ENCODE results near the gene CHRD. TPM values are rescaled to one million over a fixed set of nuclear protein-coding genes. Genes with fewer than 3 reads are reported as not detected.
A peak's percentile ranks its signal among the peaks of the same experiment; 100 is the strongest.

The CHRD gene
- total and polyA plus RNA-seq, 9 of the 15 experiments (the other 6 are each of a cell fraction or from before 2014, with no cell fraction given) = 0.11 to 1.3 (median 0.59) TPM; not detected in 3

- TF ChIP-seq JUN (IDR thresholded peaks at IDR 0.05; ENCODE audit: borderline replicate concordance, low read depth, low read length) (no peak), JUN (CRISPR knock-in tag; IDR thresholded peaks at IDR 0.05; ENCODE audit: borderline replicate concordance) (0 out of 2 replicates have a peak, but pooled peaks have one; percentile 64), RB1 (IDR thresholded peaks at IDR 0.05; ENCODE audit: low read depth) (peak; percentile 67; the same call in 1 of the 2 replicates), GABPB1 (CRISPR knock-in tag; IDR thresholded peaks at IDR 0.05) (peak; percentile 33; the same call in 1 of the 2 replicates), ARID2 (IDR thresholded peaks at IDR 0.05) (peak; percentile 66; the same call in 1 of the 2 replicates), YY1 (IDR thresholded peaks at IDR 0.05; ENCODE audit: borderline replicate concordance in 1 of 3, control insufficient read depth in 1 of 3, extremely low read depth in 1 of 3, insufficient read depth in 3 of 3, insufficient read length in 1 of 3, insufficient replicate concordance in 2 of 3, low read depth in 1 of 3, low read length in 2 of 3) (peak in 1 of 3 experiments; percentile 41), SMC3 (conservative IDR thresholded peaks at IDR 0.05; ENCODE audit: insufficient read depth, low read depth, low read length) (peak; percentile 96), MTA1 (IDR thresholded peaks at IDR 0.05; ENCODE audit: borderline replicate concordance) (no peak), REST (IDR thresholded peaks at IDR 0.05; ENCODE audit: borderline replicate concordance) (peak; percentile 86), REST (CRISPR knock-in tag; IDR thresholded peaks at IDR 0.05; ENCODE audit: low read depth) (no peak), NFE2 (IDR thresholded peaks at IDR 0.05; ENCODE audit: low read depth) (peak; percentile 53; the same call in 1 of the 2 replicates), JUND (IDR thresholded peaks at IDR 0.05; ENCODE audit: borderline replicate concordance, low read depth, low read length) (peak; percentile 55; the same call in 1 of the 2 replicates), JUND (tag; IDR thresholded peaks at IDR 0.05; ENCODE audit: borderline replicate concordance, low read depth, low read length) (peak; percentile 50; the same call in 1 of the 3 replicates), DNMT1 (IDR thresholded peaks at IDR 0.05) (no peak), HMGN3 (IDR thresholded peaks at IDR 0.05; ENCODE audit: borderline replicate concordance, extremely low read depth, insufficient read length, low read depth, low read length) (no peak), ZNF263 (CRISPR knock-in tag; IDR thresholded peaks at IDR 0.05; ENCODE audit: borderline replicate concordance) (peak; percentile 75; the same call in 1 of the 2 replicates)
- TF ChIP-seq, protein P1, sequence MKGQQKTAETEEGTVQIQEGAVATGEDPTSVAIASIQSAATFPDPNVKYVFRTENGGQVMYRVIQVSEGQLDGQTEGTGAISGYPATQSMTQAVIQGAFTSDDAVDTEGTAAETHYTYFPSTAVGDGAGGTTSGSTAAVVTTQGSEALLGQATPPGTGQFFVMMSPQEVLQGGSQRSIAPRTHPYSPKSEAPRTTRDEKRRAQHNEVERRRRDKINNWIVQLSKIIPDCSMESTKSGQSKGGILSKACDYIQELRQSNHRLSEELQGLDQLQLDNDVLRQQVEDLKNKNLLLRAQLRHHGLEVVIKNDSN (CRISPR knock-in tag; IDR thresholded peaks at IDR 0.05) = 0 out of 2 replicates have a peak, but pooled peaks have one; percentile 15
- TF ChIP-seq, protein P2, sequence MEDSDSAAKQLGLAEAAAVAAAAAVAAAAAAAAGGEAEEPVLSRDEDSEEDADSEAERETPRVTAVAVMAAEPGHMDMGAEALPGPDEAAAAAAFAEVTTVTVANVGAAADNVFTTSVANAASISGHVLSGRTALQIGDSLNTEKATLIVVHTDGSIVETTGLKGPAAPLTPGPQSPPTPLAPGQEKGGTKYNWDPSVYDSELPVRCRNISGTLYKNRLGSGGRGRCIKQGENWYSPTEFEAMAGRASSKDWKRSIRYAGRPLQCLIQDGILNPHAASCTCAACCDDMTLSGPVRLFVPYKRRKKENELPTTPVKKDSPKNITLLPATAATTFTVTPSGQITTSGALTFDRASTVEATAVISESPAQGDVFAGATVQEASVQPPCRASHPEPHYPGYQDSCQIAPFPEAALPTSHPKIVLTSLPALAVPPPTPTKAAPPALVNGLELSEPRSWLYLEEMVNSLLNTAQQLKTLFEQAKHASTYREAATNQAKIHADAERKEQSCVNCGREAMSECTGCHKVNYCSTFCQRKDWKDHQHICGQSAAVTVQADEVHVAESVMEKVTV (CRISPR knock-in tag; IDR thresholded peaks at IDR 0.05) = peak; percentile 77
Observed at GRCh38 chr3:184371570-184372018, 8.3 kb upstream of the CHRD start (continued).

Measured in K562 (cell line).